ENCODE results near the gene PCDH1.

Gene PCDH1

DNA sequence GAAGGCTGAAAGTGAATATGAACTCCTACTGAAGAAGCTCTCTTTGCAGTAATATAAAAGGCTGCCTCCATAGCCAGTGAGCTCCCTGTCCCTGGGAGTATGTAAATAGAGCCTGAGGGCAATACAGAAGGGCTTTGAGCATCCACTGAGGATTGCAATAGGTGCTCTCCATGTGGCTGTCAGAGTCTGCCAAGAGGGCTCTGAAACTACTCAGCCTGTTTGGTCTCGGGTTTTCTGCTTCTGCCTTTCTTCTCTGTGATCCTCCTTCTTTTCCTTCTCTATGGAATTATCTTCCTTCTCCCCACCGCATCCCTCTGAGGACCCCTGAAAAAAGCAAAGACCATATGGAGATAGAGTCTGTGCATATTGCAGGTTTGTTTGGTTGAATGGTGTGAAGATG, 69.4 kb downstream of the PCDH1 start:
- DNase-seq (ENCODE audit: low read depth) = no peak

DNA sequence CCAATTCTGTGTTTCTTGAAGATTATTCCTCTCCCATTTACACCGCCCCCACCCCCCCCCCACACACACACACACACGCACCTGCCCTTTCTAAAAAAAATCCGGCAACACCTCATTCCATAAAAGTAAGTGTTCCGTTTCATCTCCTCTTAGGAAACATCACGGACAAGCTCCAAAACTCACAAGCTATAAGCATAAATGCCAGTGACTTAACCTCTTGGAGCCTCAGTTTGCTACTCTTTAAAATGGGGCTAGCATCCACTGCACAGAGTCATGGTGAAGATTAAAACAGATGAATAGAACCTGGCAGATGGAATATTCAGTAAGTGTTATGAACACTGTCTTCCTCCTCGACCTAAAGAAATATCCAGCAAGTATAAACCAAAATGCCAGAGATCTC, 70.5 kb downstream of the PCDH1 start:
- DNase-seq (ENCODE audit: low read depth) = no peak

DNA sequence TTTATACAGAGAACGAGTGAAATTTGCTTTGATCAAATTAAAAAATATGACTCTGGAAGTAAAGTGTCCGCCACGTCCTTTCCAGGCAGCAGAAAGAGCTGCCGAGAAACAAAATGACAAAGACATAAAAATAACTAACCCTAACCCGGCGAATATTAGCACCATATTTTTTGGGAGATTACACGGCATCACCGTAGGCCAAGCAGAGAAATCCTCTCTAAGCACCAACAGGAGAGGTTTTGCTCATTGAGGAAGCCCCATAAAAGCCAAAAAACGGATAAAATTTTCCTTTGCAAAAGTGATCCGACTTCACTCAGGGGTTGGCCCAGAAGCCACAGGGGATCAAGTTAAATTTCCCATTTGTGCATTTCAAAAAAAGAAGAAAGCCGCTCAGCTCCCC, 70.9 kb downstream of the PCDH1 start:
- DNase-seq (ENCODE audit: low read depth) = no peak

DNA sequence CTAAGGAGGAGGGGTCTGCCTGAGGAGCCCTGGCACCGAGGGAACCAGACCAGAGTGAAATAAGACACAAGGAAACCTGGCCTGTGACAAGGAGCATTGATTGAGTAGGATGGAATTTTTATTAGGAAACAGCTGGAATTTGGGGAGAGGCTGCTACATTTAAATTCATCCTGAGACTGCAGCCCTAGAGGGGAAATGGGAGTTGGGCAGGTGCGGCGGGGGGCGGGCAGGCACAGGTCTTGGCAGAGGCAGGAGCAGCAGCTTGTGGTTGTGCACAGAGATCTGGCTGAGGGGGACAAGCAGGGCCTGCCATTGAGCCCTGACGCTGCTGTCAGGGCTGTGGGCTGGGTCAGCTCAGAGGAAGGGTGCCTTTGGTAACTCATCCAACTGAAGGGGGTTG, 71.6 kb downstream of the PCDH1 start:
- DNase-seq (ENCODE audit: low read depth) = no peak

DNA sequence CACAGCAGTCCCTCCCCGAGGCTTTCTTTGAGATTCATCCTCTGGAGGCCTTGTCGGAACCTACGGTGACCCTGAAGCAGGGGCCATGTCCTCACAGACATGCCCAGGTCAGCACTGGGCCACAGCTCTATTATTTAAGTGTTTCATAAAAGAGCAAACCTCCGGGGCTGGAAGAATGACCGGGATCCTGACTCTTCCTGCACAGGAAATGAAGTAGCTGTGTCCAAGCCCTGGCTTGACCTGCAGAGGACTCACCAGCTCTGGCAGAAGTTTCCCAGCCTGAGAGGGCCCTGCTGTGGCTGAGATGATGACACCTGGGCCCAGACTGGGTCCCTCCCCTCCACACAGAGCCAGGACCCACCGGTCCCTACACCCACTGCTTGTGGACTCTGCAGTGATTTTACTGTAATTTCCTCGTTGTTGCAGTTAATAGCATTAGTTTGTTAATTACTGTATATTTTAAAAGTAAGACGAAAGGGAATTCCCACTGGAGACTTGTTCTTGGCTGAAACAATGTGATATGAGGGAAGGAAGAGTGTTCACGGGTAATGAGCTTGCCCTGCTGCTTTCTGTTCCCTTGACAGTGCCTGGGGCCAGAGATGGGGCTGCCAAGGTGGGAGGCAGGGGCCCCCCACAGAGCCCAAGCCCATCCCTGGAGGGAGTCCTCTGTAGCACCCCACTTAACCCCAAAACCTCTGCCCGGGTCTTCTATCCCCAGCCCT, 72.2 kb downstream of the PCDH1 start:
- no peak for DNase-seq (ENCODE audit: low read depth)

DNA sequence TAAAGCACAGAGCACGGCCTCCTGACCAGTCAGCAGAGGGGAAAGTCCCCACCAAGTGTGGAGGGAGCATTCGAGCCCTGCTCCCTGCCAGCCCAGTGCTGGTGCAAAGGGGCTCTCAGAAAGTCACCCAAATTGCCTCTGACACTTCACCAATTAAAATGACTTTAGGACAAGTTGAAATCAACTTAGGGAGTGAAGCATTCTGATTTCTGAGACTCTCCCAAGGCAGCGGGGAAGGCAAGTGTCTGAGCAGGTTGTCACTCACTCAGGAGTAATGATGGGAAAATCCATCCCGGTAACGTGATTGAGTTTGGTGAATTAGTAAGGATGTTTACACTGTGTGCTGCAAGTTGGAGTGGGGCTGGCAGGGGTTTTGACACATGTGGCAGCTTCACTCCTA, 73.7 kb downstream of the PCDH1 start:
- no peak for DNase-seq (ENCODE audit: low read depth)
